CMK (cell line): ENCODE data around the gene ZNF45.
"Not testable (repeated sequence)": the region's sequence is repeated elsewhere in the genome, so short reads cannot be mapped to it uniquely, and the experiment has no call there.

Source experiments
- DNase-seq: peaks from one replicate; pipeline ENCODE4 v3.0.0-alpha.2; 2010; ENCODE audit warnings: low read depth

Gene ZNF45

GRCh38 chr19:43910884-43911283, 24.2 kb downstream of the ZNF45 start:
- no peak for DNase-seq

DNA sequence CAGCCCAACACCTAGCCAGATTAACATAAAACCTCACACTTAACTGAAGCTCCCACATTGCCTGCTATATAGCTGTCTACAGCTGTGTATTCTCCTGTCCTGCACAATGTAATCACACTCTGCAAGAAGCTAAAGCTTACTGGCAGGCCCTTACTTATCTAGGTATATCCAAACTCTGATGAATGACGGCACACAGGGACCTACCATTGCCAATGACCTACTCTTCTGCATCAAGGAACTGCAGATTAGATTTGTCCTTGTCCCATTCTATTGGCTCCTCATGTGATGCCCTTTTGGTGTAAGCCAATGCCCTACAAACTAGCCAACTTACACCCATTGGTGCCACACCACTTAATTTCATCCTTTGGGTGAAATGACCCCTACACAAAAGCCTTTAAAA, 26.4 kb downstream of the ZNF45 start:
- DNase-seq = no peak

DNA sequence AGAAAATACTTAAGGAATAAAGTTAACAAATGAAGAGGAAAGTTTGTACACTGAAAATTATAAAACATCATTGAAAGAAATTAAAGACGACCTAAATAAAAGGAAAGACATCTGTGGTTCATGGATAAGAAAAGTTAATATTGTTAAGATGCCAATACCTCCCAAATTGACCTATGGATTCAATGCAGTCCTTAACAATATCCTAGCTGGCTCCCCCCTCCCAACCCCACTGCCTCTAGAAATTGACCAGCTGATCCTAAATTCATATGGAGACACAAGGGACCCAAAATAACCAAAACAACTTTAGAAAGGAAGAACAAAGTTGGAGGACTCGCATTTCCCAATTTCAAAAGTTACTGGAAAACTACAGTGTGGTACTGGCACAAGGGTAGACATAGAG, 28.3 kb downstream of the ZNF45 start:
- DNase-seq = no peak

GRCh38 chr19:43905897-43906296, 29.2 kb downstream of the ZNF45 start:
- DNase-seq = no peak

- no peak for DNase-seq
These were observed 32.7 kb downstream of the ZNF45 start for GRCh38 chr19:43902399-43902798.

DNA sequence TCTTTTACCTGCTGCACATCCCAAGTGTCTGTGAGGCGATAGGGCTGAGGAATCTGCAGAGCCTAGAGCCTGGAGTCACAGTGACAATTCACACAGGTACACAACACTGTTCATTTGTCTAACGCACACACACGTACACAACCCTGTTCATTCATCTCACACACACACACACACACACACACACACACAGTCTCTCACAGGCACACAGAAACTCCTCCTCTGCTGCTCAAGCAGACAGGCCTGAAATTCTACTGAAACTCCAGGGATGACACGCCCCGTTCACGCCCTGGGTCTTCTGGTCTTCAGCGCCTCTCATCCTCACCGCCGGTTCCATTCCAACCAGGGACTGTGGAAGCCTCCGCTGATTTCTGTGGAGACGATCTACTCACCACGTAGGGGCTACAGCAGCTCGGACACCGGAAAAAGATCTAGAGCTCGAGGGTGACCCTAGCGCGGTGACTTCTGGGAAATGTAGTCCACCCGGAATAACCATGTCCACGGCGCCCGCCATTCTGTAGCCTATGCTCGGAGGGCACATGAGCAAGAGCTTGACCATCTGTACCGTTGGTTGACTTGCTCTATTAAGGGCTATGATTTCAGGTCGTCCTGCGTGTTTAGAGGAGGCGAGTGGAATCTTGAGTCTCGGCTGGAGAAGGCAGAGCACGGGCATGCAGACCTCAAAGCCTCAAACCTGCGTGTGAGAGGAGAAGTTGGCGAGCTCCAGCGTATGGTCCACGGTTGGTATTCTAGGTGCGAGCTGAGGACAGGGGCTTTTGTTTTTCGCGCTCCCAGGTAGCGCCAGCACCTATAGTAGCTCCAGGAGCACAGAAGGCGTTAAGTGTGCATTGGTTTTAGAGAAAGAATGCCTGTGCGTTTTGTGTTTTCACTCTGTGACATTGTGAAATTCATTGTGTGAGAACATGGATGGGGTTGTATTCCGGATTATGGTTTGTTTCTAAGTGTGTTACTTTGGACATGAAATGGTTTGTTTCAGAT, 33.4 kb downstream of the ZNF45 start:
- no peak for DNase-seq

- DNase-seq = no peak
These were observed 39.3 kb downstream of the ZNF45 start for GRCh38 chr19:43895727-43896308.

- DNase-seq = no peak
These were observed 51.2 kb downstream of the ZNF45 start, which contains the start of gene ZNF404 for GRCh38 chr19:43883864-43884263. ZNF404 (minus strand) TSS chr19:43883964.

GRCh38 chr19:43880483-43880882, 54.6 kb downstream of the ZNF45 start:
- DNase-seq = no peak

DNA sequence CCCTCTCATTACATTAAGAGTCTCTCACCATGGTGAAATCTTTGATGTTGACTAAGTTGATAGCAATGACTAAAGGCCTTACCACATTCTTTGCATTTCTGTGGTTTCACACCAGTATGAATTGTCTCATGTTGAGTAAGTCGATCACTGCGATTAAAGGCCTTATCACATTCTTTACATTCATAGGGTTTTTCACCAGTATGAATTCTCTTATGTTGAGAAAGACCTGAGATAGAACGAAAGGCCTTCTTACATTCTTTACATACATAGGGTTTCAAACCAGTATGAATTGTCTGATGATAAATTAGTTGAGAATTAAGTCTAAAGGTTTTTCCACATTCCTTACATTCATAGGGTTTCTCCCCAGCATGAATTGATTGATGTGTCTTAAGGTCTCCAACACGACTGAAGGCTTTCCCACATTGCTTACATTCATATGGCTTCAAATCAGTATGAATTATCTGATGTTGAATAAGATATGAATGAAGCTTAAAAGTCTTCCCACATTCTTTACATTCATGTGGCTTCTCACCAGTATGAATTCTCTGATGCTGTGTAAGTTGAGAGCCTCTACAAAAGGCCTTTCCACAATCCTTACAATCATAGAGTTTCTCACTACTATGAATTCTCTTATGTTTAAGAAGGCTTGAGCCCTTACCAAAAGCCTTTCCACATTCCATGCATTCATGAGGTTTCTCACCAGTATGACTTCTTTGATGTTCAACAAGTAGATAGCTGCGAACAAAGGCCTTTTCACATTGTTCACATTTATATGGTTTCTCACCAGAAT, 62.3 kb downstream of the ZNF45 start:
- no peak for DNase-seq

DNA sequence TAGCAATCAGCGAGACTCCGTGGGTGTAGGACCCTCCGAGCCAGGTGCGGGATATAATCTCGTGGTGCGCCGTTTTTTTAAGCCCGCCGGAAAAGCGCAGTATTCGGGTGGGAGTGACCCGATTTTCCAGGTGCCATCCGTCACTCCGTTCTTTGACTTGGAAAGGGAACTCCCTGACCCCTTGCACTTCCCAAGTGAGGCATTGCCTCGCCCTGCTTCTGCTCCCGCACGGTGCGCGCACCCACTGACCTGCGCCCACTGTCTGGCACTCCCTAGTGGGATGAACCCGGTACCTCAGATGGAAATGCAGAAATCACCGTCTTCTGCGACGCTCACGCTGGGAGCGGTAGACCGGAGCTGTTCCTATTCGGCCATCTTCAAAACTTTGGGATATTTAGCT, 68.2 kb downstream of the ZNF45 start:
- not testable (repeated sequence) for DNase-seq
